ENCODE measurements around the gene CD274.

- TF ChIP-seq, protein P1, sequence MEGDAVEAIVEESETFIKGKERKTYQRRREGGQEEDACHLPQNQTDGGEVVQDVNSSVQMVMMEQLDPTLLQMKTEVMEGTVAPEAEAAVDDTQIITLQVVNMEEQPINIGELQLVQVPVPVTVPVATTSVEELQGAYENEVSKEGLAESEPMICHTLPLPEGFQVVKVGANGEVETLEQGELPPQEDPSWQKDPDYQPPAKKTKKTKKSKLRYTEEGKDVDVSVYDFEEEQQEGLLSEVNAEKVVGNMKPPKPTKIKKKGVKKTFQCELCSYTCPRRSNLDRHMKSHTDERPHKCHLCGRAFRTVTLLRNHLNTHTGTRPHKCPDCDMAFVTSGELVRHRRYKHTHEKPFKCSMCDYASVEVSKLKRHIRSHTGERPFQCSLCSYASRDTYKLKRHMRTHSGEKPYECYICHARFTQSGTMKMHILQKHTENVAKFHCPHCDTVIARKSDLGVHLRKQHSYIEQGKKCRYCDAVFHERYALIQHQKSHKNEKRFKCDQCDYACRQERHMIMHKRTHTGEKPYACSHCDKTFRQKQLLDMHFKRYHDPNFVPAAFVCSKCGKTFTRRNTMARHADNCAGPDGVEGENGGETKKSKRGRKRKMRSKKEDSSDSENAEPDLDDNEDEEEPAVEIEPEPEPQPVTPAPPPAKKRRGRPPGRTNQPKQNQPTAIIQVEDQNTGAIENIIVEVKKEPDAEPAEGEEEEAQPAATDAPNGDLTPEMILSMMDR (IDR thresholded peaks at IDR 0.05): no peak
- peak in 1 of 2 donors; percentile 63 for TF ChIP-seq POLR2A (IDR thresholded peaks at IDR 0.05)
These were observed 50.3 kb downstream of the CD274 start for GRCh38 chr9:5500441-5501235.

Measured in heart left ventricle (tissue), 13 donors.